GM12878 (cell line): ENCODE data around the gene CPA4. TPM values are rescaled to one million over a fixed set of nuclear protein-coding genes. Genes with fewer than 3 reads are reported as not detected.

Experiments
- ATAC-seq: fragments of 200-7000 bp; cut with Tn5 transposase; 3 replicates; pipeline ENCODE4 v1.9.1; 2020; ENCODE audit warnings: mild to moderate bottlenecking, moderate library complexity
- BruUV-seq: library from RNA; stranded (reverse); fragments of 400-500 nt; replicated peaks from 2 replicates; lab custom pipeline; 2021; lab: Mats Ljungman, UMichigan
- CTCF ChIA-PET: fragments of 300-600 bp; sonication (Branson Sonifier 250); formaldehyde crosslinking; extraction: SDS; loops from one replicate; lab custom pipeline; 2021; ENCODE audit warnings: inconsistent platforms; lab: Yijun Ruan, JAX
- POLR2A ChIA-PET: fragments of 350-600 bp; formaldehyde crosslinking; extraction: SDS; loops from one replicate; lab custom pipeline; 2021; ENCODE audit warnings: inconsistent platforms; lab: Charles Lee
- RAD21 ChIA-PET: fragments of 300-600 bp; sonication (Branson Sonifier 250); formaldehyde crosslinking; loops from one replicate; lab custom pipeline; 2023; ENCODE audit warnings: antibody characterized with exemption; ENCODE audit not compliant: unreplicated experiment; lab: Charles Lee
- SMC1A ChIA-PET: fragments of 300-600 bp; sonication (Branson Sonifier 250); formaldehyde crosslinking; loops from one replicate; lab custom pipeline; 2023; ENCODE audit not compliant: unreplicated experiment, uncharacterized antibody; lab: Charles Lee
- DNase-seq: peaks from one replicate; pipeline ENCODE4 v3.0.0-alpha.2; 2011; ENCODE audit warnings: low read depth, low spot score
- FAIRE-seq: peaks from 3 replicates; lab custom pipeline; 2011; peaks lifted over from hg19 to GRCh38; lab: Jason Lieb, UNC
- H2AFZ ChIP-seq: 2 replicates; pipeline ENCODE4 v1.6.0; 2011; ENCODE audit warnings: low read depth, low read length, control low read depth; ENCODE audit not compliant: control insufficient read depth
- H3K27ac ChIP-seq: 2 replicates; pipeline ENCODE4 v1.5.1; 2011; ENCODE audit warnings: control low read depth; ENCODE audit not compliant: control insufficient read depth, insufficient read depth
- H3K27me3 ChIP-seq, 2 experiments: replicated peaks in 1 of 2; 2 replicates each; pipeline versions ENCODE4 v1.6.0 to v1.6.1; 2011; ENCODE audit warnings: low read length in 1 of 2; ENCODE audit not compliant: control insufficient read depth in 2 of 2, insufficient read depth in 2 of 2
- H3K36me3 ChIP-seq, 2 experiments: 2 replicates each; pipeline ENCODE4 v1.5.1; 2011; ENCODE audit warnings: low read length in 1 of 2; ENCODE audit not compliant: control insufficient read depth in 2 of 2, insufficient read depth in 2 of 2
- H3K4me1 ChIP-seq: 2 replicates; pipeline ENCODE4 v1.6.1; 2011; ENCODE audit warnings: mild to moderate bottlenecking, low read length, moderate library complexity, mixed read lengths; ENCODE audit not compliant: control insufficient read depth, insufficient read depth
- H3K4me2 ChIP-seq: 2 replicates; pipeline ENCODE4 v1.6.0; 2011; ENCODE audit warnings: control low read depth; ENCODE audit not compliant: control insufficient read depth, insufficient read depth
- H3K4me3 ChIP-seq: fragments of 200-600 bp; sonication (generic); 2 replicates; pipeline ENCODE4 v1.5.1; 2016
- H3K79me2 ChIP-seq: 2 replicates; pipeline ENCODE4 v1.6.0; 2011; ENCODE audit warnings: low read length; ENCODE audit not compliant: control insufficient read depth, insufficient read depth
- H3K9ac ChIP-seq: 2 replicates; pipeline ENCODE4 v1.8.0; 2011; ENCODE audit warnings: low read length, control low read depth, mixed read lengths; ENCODE audit not compliant: control insufficient read depth, insufficient read depth
- H3K9me3 ChIP-seq: replicated peaks from 3 replicates; pipeline ENCODE4 v1.5.1; 2011; ENCODE audit warnings: mild to moderate bottlenecking, low read length; ENCODE audit not compliant: control insufficient read depth, insufficient read depth
- H4K20me1 ChIP-seq: 2 replicates; pipeline ENCODE4 v1.6.0; 2011; ENCODE audit not compliant: control insufficient read depth, insufficient read depth
- ATF7 ChIP-seq: fragments of 450-650 bp; IDR thresholded peaks from 2 replicates; pipeline ENCODE4 v1.6.1; 2016; ENCODE audit warnings: low read depth, mild to moderate bottlenecking
- ESRRA ChIP-seq: IDR thresholded peaks from 2 replicates; pipeline ENCODE4 v1.6.1; 2012; ENCODE audit warnings: mild to moderate bottlenecking, low read length, improper control_type of control experiment
- EZH2 ChIP-seq: IDR thresholded peaks from 2 replicates; pipeline ENCODE4 v1.6.1; 2012; ENCODE audit warnings: low read depth, mild to moderate bottlenecking, control low read depth, inconsistent platforms, low read length, borderline replicate concordance; ENCODE audit not compliant: control insufficient read depth
- IKZF1 ChIP-seq: fragments of 450-650 bp; conservative IDR thresholded peaks from 2 replicates; pipeline ENCODE4 v1.6.1; 2017; ENCODE audit warnings: antibody characterized with exemption, mild to moderate bottlenecking
- LARP7 ChIP-seq: fragments of 450-650 bp; IDR thresholded peaks from 2 replicates; pipeline ENCODE4 v1.6.1; 2017; ENCODE audit warnings: mild to moderate bottlenecking
- MXI1 ChIP-seq: fragments of 150-350 bp; IDR thresholded peaks from 2 replicates; pipeline ENCODE4 v1.6.1; 2011; ENCODE audit warnings: low read depth, mild to moderate bottlenecking, inconsistent platforms, low read length, improper control_type of control experiment
- NFYA ChIP-seq: IDR thresholded peaks from 2 replicates; pipeline ENCODE4 v1.6.1; 2011; ENCODE audit warnings: low read depth, mild to moderate bottlenecking, low read length, improper control_type of control experiment, borderline replicate concordance
- NRF1 ChIP-seq: conservative IDR thresholded peaks from 2 replicates; pipeline ENCODE4 v1.6.1; 2011; ENCODE audit warnings: mild to moderate bottlenecking, low read depth, low read length, improper control_type of control experiment
- POLR2AphosphoS2 ChIP-seq: IDR thresholded peaks from 2 replicates; pipeline ENCODE4 v1.6.1; 2011; ENCODE audit warnings: low read depth, mild to moderate bottlenecking, low read length, improper control_type of control experiment, moderate library complexity
- POU2F2 ChIP-seq: IDR thresholded peaks from 3 replicates; pipeline ENCODE4 v1.6.1; 2011; ENCODE audit warnings: low read depth, mild to moderate bottlenecking, low read length, borderline replicate concordance
- RAD21 ChIP-seq: IDR thresholded peaks from 2 replicates; pipeline ENCODE4 v1.6.1; 2011; ENCODE audit warnings: mild to moderate bottlenecking, low read depth, low read length, moderate library complexity; ENCODE audit not compliant: insufficient read depth
- RCOR1 ChIP-seq: conservative IDR thresholded peaks from 2 replicates; pipeline ENCODE4 v1.6.1; 2012; ENCODE audit warnings: low read depth, low read length, improper control_type of control experiment
- STAT1 ChIP-seq: fragments of 450-650 bp; conservative IDR thresholded peaks from 2 replicates; pipeline ENCODE4 v1.6.1; 2014; ENCODE audit warnings: antibody characterized with exemption, mild to moderate bottlenecking
- TARDBP ChIP-seq: IDR thresholded peaks from 2 replicates; pipeline ENCODE4 v1.6.1; 2016; ENCODE audit warnings: borderline replicate concordance
- TCF7 ChIP-seq: IDR thresholded peaks from 2 replicates; pipeline ENCODE4 v1.6.1; 2014; ENCODE audit warnings: antibody characterized with exemption, borderline replicate concordance
- ZSCAN29 ChIP-seq: fragments of 450-650 bp; IDR thresholded peaks from 2 replicates; pipeline ENCODE4 v1.6.1; 2017; ENCODE audit warnings: mild to moderate bottlenecking, moderate library complexity
- WGBS: methylation state at CpG from one replicate; pipeline ENCODE4 v1.1.6; 2016; ENCODE audit warnings: low lambda C conversion rate; ENCODE audit not compliant: insufficient replicate concordance, insufficient coverage; ENCODE audit errors: missing lambda C conversion rate; 5-methylcytosine and 5-hydroxymethylcytosine counted together
- in situ Hi-C: fragments of 300-500 bp; cut with MboI; formaldehyde crosslinking; loops from 9 replicates; pipeline ENCODE4 v1.14.3; 2018; ENCODE audit warnings: mixed read lengths
- intact Hi-C: fragments of 100-400 bp; cut with micrococcal nuclease; formaldehyde crosslinking; loops from one replicate; pipeline ENCODE4 v1.14.2; 2022; ENCODE audit not compliant: unreplicated experiment
- polyA plus RNA-seq, 11 experiments: library from polyadenylated mRNA; depleted of rRNA in 4 of 11; unstranded in 6 of 11; stranded (reverse) in 5 of 11; fragments of >200 nt; fragmentation: Nextera tagmentation in 4 of 11; fragmentation: Illumina TruSeq in 1 of 11; extraction: Ambion mirVana in 4 of 11; extraction: Trizol in 1 of 11; gene quantifications; 1 replicate in 1 of 11; 2 replicates in 10 of 11; pipeline versions ENCODE4 v1.2.1 to v1.2.3, GENCODE V29; 2011 to 2016; ENCODE audit warnings: inconsistent platforms in 2 of 11, missing spikeins in 2 of 11, low read depth in 1 of 11
- total RNA-seq, 4 experiments: library from RNA; depleted of rRNA in 3 of 4; stranded (reverse); fragments of >200 nt in 3 of 4; fragmentation: Illumina TruSeq in 1 of 4; extraction: Trizol in 1 of 4; gene quantifications; 2 replicates each; pipeline versions ENCODE4 v1.2.1 to v1.2.3, GENCODE V29; 2013 to 2021
- TF ChIP-seq, protein P1 (sequence below): fragments of 450-650 bp; IDR thresholded peaks from 2 replicates; pipeline ENCODE4 v1.6.1; 2016; ENCODE audit warnings: mild to moderate bottlenecking
- TF ChIP-seq, protein P2 (sequence below): fragments of 150-350 bp; IDR thresholded peaks from 2 replicates; pipeline ENCODE4 v1.6.1; 2016; ENCODE audit warnings: low read depth, low read length

CPA4 gene
- total and polyA plus RNA-seq, 10 of the 15 experiments (the other 5 are each of a cell fraction or from before 2014, with no cell fraction given), result 0.05 to 0.35 (median 0.18) TPM; not detected in 1

DNA sequence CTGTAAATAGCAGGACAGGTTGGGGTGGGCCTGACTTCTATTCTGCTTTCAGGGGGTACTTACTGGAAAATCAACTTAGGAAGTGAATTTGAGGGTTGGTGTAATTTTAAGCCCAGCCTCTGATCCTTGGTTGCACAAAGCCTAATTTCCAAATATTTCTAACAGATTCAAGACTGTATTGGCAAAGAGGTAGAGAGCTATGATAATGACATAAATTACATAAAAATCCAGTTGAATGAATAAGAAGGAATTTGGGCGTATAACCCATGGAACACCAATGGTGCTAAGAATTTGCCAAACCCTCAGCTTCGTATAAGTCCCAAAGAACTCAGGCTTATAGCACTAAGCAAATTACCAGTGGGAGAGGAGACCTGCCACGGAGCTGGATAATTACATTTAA, 11.9 kb downstream of the CPA4 start (continued):
- no peak for TF ChIP-seq NFYA
- TF ChIP-seq MXI1, result no peak
- no peak for TF ChIP-seq EZH2
- TF ChIP-seq RAD21, result no peak
- TF ChIP-seq IKZF1, result no peak
- no peak for TF ChIP-seq ATF7
- no peak for TF ChIP-seq RCOR1
- TF ChIP-seq ZSCAN29, result no peak
- TF ChIP-seq, protein P1, sequence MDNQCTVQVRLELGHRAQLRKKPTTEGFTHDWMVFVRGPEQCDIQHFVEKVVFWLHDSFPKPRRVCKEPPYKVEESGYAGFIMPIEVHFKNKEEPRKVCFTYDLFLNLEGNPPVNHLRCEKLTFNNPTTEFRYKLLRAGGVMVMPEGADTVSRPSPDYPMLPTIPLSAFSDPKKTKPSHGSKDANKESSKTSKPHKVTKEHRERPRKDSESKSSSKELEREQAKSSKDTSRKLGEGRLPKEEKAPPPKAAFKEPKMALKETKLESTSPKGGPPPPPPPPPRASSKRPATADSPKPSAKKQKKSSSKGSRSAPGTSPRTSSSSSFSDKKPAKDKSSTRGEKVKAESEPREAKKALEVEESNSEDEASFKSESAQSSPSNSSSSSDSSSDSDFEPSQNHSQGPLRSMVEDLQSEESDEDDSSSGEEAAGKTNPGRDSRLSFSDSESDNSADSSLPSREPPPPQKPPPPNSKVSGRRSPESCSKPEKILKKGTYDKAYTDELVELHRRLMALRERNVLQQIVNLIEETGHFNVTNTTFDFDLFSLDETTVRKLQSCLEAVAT, result no peak

DNA sequence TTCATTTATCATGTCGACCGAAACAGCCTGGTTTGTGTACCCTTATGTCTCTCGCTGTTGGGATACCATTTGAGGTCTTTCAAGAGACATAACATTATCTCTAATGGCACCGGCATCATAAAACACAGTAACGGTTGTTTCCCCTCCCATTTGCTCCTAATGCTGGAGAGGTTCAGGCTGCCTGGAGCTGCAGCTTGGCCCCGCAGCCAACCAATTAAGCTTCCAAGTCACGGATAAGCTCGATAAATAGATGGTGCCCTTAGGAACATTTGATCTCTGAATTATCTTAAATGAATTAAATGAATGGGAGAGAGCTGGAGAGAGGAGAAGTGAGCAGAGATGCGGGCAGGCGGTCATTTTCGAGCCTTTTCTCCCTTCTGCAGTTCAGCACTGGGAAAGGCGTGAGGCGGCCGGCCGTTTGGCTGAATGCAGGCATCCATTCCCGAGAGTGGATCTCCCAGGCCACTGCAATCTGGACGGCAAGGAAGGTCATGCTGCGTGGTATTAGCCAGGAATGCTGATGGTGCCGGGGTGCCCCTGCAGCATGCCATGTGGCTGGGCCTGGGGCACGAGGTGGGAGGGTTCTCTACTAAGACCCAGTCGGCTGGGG, 12.6 kb downstream of the CPA4 start:
- H3K36me3 ChIP-seq, result no peaks in the 10 kb centered on the region
- RAD21 ChIA-PET, result no interaction called here
- POLR2A ChIA-PET, result no interaction called here
- no peaks in the 10 kb centered on the region for H4K20me1 ChIP-seq
- no peaks in the 10 kb centered on the region for H3K4me1 ChIP-seq
- 75% methylated on average over 21 of the region's 21 CpGs for WGBS
- no peak overlapping the region for H3K27ac ChIP-seq
- H3K9ac ChIP-seq, result no peak overlapping the region
- SMC1A ChIA-PET, result no interaction called here
- intact Hi-C loops (no loop called here), in situ Hi-C loops (no loop called here)
- CTCF ChIA-PET, result interaction anchor here (0.8 kb wide), 1 partner anchor 33 kb away, joined by 3 read pairs; no protein-coding TSS in a partner anchor
- H3K4me3 ChIP-seq, result no peak overlapping the region
- ATAC-seq, result no peak
- H3K4me2 ChIP-seq, result no peak overlapping the region
- DNase-seq, result no peak
- H3K79me2 ChIP-seq, result no peaks in the 10 kb centered on the region
- no peaks in the 10 kb centered on the region for H3K27me3 ChIP-seq
- no peak for FAIRE-seq
- H3K9me3 ChIP-seq, result no peaks in the 10 kb centered on the region
- no TSS peak for BruUV-seq
- H2AFZ ChIP-seq, result no peak overlapping the region
- TF ChIP-seq POLR2AphosphoS2, result no peak
- TF ChIP-seq, protein P2, sequence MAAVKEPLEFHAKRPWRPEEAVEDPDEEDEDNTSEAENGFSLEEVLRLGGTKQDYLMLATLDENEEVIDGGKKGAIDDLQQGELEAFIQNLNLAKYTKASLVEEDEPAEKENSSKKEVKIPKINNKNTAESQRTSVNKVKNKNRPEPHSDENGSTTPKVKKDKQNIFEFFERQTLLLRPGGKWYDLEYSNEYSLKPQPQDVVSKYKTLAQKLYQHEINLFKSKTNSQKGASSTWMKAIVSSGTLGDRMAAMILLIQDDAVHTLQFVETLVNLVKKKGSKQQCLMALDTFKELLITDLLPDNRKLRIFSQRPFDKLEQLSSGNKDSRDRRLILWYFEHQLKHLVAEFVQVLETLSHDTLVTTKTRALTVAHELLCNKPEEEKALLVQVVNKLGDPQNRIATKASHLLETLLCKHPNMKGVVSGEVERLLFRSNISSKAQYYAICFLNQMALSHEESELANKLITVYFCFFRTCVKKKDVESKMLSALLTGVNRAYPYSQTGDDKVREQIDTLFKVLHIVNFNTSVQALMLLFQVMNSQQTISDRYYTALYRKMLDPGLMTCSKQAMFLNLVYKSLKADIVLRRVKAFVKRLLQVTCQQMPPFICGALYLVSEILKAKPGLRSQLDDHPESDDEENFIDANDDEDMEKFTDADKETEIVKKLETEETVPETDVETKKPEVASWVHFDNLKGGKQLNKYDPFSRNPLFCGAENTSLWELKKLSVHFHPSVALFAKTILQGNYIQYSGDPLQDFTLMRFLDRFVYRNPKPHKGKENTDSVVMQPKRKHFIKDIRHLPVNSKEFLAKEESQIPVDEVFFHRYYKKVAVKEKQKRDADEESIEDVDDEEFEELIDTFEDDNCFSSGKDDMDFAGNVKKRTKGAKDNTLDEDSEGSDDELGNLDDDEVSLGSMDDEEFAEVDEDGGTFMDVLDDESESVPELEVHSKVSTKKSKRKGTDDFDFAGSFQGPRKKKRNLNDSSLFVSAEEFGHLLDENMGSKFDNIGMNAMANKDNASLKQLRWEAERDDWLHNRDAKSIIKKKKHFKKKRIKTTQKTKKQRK, result no peak
- no peak for TF ChIP-seq ESRRA
- no peak for TF ChIP-seq POU2F2
- no peak for TF ChIP-seq NRF1
- no peak for TF ChIP-seq TARDBP
- no peak for TF ChIP-seq ATF7
- TF ChIP-seq STAT1, result no peak
- TF ChIP-seq LARP7, result no peak
- no peak for TF ChIP-seq TCF7
